ENCODE results near the gene FERMT1.

DNA sequence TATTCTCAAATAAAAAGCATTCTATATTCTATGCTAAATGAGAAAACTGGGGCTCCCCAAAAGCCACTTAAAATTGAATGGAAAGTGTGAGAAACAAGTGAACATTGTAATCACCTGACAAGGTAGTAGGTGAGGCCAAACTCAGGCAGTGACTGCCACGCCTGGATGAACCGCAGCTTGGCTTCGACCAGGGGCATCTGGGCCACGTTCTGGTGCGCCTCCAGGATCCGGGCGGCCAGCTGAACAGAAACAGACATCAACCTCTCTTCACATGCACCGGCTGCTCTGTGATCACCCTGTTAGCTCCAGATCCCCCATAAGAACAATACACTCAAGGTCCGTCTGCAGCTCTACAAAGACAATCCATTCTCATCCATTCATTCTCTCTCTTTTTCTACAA, 38.9 kb downstream of the FERMT1 start:
- TF ChIP-seq, protein P1, sequence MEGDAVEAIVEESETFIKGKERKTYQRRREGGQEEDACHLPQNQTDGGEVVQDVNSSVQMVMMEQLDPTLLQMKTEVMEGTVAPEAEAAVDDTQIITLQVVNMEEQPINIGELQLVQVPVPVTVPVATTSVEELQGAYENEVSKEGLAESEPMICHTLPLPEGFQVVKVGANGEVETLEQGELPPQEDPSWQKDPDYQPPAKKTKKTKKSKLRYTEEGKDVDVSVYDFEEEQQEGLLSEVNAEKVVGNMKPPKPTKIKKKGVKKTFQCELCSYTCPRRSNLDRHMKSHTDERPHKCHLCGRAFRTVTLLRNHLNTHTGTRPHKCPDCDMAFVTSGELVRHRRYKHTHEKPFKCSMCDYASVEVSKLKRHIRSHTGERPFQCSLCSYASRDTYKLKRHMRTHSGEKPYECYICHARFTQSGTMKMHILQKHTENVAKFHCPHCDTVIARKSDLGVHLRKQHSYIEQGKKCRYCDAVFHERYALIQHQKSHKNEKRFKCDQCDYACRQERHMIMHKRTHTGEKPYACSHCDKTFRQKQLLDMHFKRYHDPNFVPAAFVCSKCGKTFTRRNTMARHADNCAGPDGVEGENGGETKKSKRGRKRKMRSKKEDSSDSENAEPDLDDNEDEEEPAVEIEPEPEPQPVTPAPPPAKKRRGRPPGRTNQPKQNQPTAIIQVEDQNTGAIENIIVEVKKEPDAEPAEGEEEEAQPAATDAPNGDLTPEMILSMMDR (IDR thresholded peaks at IDR 0.05; ENCODE audit: low read length), result no peak
- no peak for TF ChIP-seq EZH2 (optimal IDR thresholded peaks at IDR 0.05; ENCODE audit: low read depth, low read length)
